HepG2 (cell line): ENCODE measurements around the gene MTOR. TPM values are rescaled to one million over a fixed set of nuclear protein-coding genes. Genes with fewer than 3 reads are reported as not detected.

Experiments used
- ATF7-NPFF ChIP-seq: sonication (generic); formaldehyde crosslinking; IDR thresholded peaks from 2 replicates; pipeline ENCODE4 v1.8.1; 2023; ENCODE audit warnings: mild to moderate bottlenecking, low read depth, missing genetic modification reagents, moderate library complexity
- CENPBD1 ChIP-seq: sonication (generic); formaldehyde crosslinking; IDR thresholded peaks from 2 replicates; pipeline ENCODE4 v1.8.0; 2022; ENCODE audit warnings: missing genetic modification reagents, low read depth, mild to moderate bottlenecking, borderline replicate concordance
- CREBL2 ChIP-seq: sonication (generic); formaldehyde crosslinking; IDR thresholded peaks from 2 replicates; pipeline ENCODE4 v1.8.1; 2023; ENCODE audit warnings: missing genetic modification reagents, mild to moderate bottlenecking, borderline replicate concordance
- E2F5 ChIP-seq: sonication (generic); formaldehyde crosslinking; conservative IDR thresholded peaks from 2 replicates; pipeline ENCODE4 v1.4.0; 2020; ENCODE audit warnings: missing genetic modification reagents
- EHMT2 ChIP-seq: fragments of 200-600 bp; sonication (generic); IDR thresholded peaks from 2 replicates; pipeline ENCODE4 v1.7.0; 2017; ENCODE audit warnings: antibody characterized with exemption, low read depth, low read length, borderline replicate concordance
- GRHL1 ChIP-seq: sonication (generic); formaldehyde crosslinking; conservative IDR thresholded peaks from 2 replicates; pipeline ENCODE4 v1.8.0; 2022; ENCODE audit warnings: missing genetic modification reagents
- HMG20A ChIP-seq: IDR thresholded peaks from 2 replicates; pipeline ENCODE4 v1.6.1; 2016; ENCODE audit warnings: borderline replicate concordance
- HOXA7 ChIP-seq: sonication (generic); formaldehyde crosslinking; IDR thresholded peaks from 2 replicates; pipeline ENCODE4 v1.8.1; 2022; ENCODE audit warnings: mild to moderate bottlenecking, missing genetic modification reagents, moderate library complexity
- JUNB ChIP-seq: sonication (generic); formaldehyde crosslinking; IDR thresholded peaks from 2 replicates; pipeline ENCODE4 v1.8.0; 2022; ENCODE audit warnings: missing genetic modification reagents, mild to moderate bottlenecking, borderline replicate concordance
- KDM4B ChIP-seq: sonication (generic); formaldehyde crosslinking; IDR thresholded peaks from 2 replicates; pipeline ENCODE4 v1.4.0; 2020; ENCODE audit warnings: missing genetic modification reagents
- KLF13 ChIP-seq: sonication (generic); formaldehyde crosslinking; IDR thresholded peaks from 2 replicates; pipeline ENCODE4 v1.4.0; 2020; ENCODE audit warnings: mild to moderate bottlenecking, missing genetic modification reagents
- KMT2B ChIP-seq: IDR thresholded peaks from 2 replicates; pipeline ENCODE4 v1.6.1; 2016; ENCODE audit warnings: missing genetic modification reagents, missing compliant biosample characterization
- MXD4 ChIP-seq: IDR thresholded peaks from 2 replicates; pipeline ENCODE4 v1.6.1; 2016; ENCODE audit warnings: mild to moderate bottlenecking, missing biosample characterization, missing genetic modification reagents
- NR3C1 ChIP-seq: sonication (generic); formaldehyde crosslinking; IDR thresholded peaks from 2 replicates; pipeline ENCODE4 v1.4.0; 2020; ENCODE audit warnings: missing genetic modification reagents
- TOPORS ChIP-seq: sonication (generic); formaldehyde crosslinking; IDR thresholded peaks from 2 replicates; pipeline ENCODE4 v1.8.0; 2023; ENCODE audit warnings: mild to moderate bottlenecking, missing genetic modification reagents
- ZBTB26 ChIP-seq: IDR thresholded peaks from 2 replicates; pipeline ENCODE4 v1.6.1; 2016; ENCODE audit warnings: missing compliant biosample characterization, missing genetic modification reagents, borderline replicate concordance
- ZNF687 ChIP-seq: sonication (generic); formaldehyde crosslinking; IDR thresholded peaks from 2 replicates; pipeline ENCODE4 v1.5.1; 2020; ENCODE audit warnings: mild to moderate bottlenecking, missing genetic modification reagents, moderate library complexity
- ZNF746 ChIP-seq: sonication (generic); formaldehyde crosslinking; IDR thresholded peaks from 2 replicates; pipeline ENCODE4 v1.8.0; 2022; ENCODE audit warnings: mild to moderate bottlenecking, missing genetic modification reagents
- polyA plus RNA-seq, 8 experiments: library from polyadenylated mRNA; depleted of rRNA in 3 of 8; stranded (reverse) in 7 of 8; unstranded in 1 of 8; fragments of >200 nt; fragmentation: Illumina TruSeq in 4 of 8; extraction: Trizol in 4 of 8; gene quantifications; 2 replicates each; pipeline versions ENCODE4 v1.2.1 to v1.2.3, GENCODE V29; 2011 to 2016; ENCODE audit warnings: low read depth in 4 of 8, missing spikeins in 1 of 8, mixed read lengths in 1 of 8; ENCODE audit not compliant: insufficient read depth in 1 of 8
- total RNA-seq, 5 experiments: library from RNA; depleted of rRNA; stranded (reverse); fragments of >200 nt; fragmentation: Illumina TruSeq; extraction: Trizol; gene quantifications; 2 replicates each; pipeline ENCODE4 v1.2.3, GENCODE V29; 2016; ENCODE audit warnings: low read depth in 1 of 5

The MTOR gene
- total and polyA plus RNA-seq, 2 of the 13 experiments (the other 11 are each of a cell fraction or from before 2014, with no cell fraction given): 24.6 to 34.6 TPM

GRCh38 chr1:11099310-11100148 is 162.8 kb downstream of the MTOR start, which contains the start of gene EXOSC10 (continued):
- no peak for TF ChIP-seq EHMT2
- no peak for TF ChIP-seq NR3C1 (CRISPR knock-in tag)
- no peak for TF ChIP-seq MXD4 (CRISPR knock-in tag)
- TF ChIP-seq E2F5 (CRISPR knock-in tag): peak; percentile 54
- TF ChIP-seq ZNF687: peak; percentile 88
- TF ChIP-seq JUNB: 0 out of 2 replicates have a peak, but pooled peaks have one; percentile 24
- no peak for TF ChIP-seq GRHL1 (CRISPR knock-in tag)
- no peak for TF ChIP-seq TOPORS
- TF ChIP-seq ZBTB26: no peak
- TF ChIP-seq HOXA7 (CRISPR knock-in tag): no peak
- no peak; the same call in 1 of the 2 replicates for TF ChIP-seq CREBL2 (CRISPR knock-in tag)
- no peak for TF ChIP-seq ZNF746 (CRISPR knock-in tag)
- no peak for TF ChIP-seq CENPBD1 (CRISPR knock-in tag)
- TF ChIP-seq KDM4B (CRISPR knock-in tag): peak; percentile 75; the same call in 1 of the 2 replicates
- no peak for TF ChIP-seq HMG20A (CRISPR knock-in tag)
- TF ChIP-seq KMT2B: peak; percentile 77; the same call in 1 of the 2 replicates
- peak; percentile 74; the same call in 1 of the 2 replicates for TF ChIP-seq ATF7-NPFF (CRISPR knock-in tag)
- TF ChIP-seq KLF13 (CRISPR knock-in tag): no peak
